HepG2 (cell line): ENCODE results near the gene MCAT. TPM values are rescaled to one million over a fixed set of nuclear protein-coding genes. Genes with fewer than 3 reads are reported as not detected.

Source experiments
- ARID5B ChIP-seq: IDR thresholded peaks from 2 replicates; pipeline ENCODE4 v1.4.0; 2020; ENCODE audit warnings: mild to moderate bottlenecking, missing genetic modification reagents
- ATRX ChIP-seq: sonication (generic); formaldehyde crosslinking; IDR thresholded peaks from 2 replicates; pipeline ENCODE4 v1.4.0; 2020; ENCODE audit warnings: missing genetic modification reagents, borderline replicate concordance
- CBX5 ChIP-seq: sonication (generic); formaldehyde crosslinking; IDR thresholded peaks from 2 replicates; pipeline ENCODE4 v1.4.0; 2020; ENCODE audit warnings: missing genetic modification reagents, borderline replicate concordance
- DR1 ChIP-seq: sonication (generic); formaldehyde crosslinking; IDR thresholded peaks from 2 replicates; pipeline ENCODE4 v1.8.0; 2021; ENCODE audit warnings: mild to moderate bottlenecking, missing genetic modification reagents, inconsistent platforms
- FIP1L1 ChIP-seq: fragments of 200-400 bp; formaldehyde crosslinking; IDR thresholded peaks from 2 replicates; pipeline ENCODE4 v1.6.1; 2018; ENCODE audit warnings: low read depth, mild to moderate bottlenecking, low read length, moderate library complexity, borderline replicate concordance; ENCODE audit not compliant: insufficient read depth
- HIC2 ChIP-seq: sonication (generic); formaldehyde crosslinking; IDR thresholded peaks from 2 replicates; pipeline ENCODE4 v1.9.0; 2022; ENCODE audit warnings: low read depth, missing genetic modification reagents
- KLF6 ChIP-seq: IDR thresholded peaks from 2 replicates; pipeline ENCODE4 v1.8.0; 2016; ENCODE audit warnings: missing biosample characterization, missing genetic modification reagents
- MED13 ChIP-seq: sonication (generic); formaldehyde crosslinking; IDR thresholded peaks from 2 replicates; pipeline ENCODE4 v1.5.0; 2020; ENCODE audit warnings: missing genetic modification reagents
- NFKBIZ ChIP-seq: IDR thresholded peaks from 2 replicates; pipeline ENCODE4 v1.6.1; 2018; ENCODE audit warnings: missing genetic modification reagents, missing compliant biosample characterization
- NFYB ChIP-seq: sonication (generic); formaldehyde crosslinking; IDR thresholded peaks from 2 replicates; pipeline ENCODE4 v1.4.0; 2020; ENCODE audit warnings: missing genetic modification reagents
- NR2C2 ChIP-seq: sonication (generic); formaldehyde crosslinking; IDR thresholded peaks from 2 replicates; pipeline ENCODE4 v1.4.0; 2020; ENCODE audit warnings: missing genetic modification reagents, mild to moderate bottlenecking, moderate library complexity, borderline replicate concordance
- SAP130 ChIP-seq: IDR thresholded peaks from 2 replicates; pipeline ENCODE4 v1.6.1; 2016; ENCODE audit warnings: low read depth
- SIN3A ChIP-seq: IDR thresholded peaks from 2 replicates; pipeline ENCODE4 v1.6.1; 2011; ENCODE audit warnings: low read depth, mild to moderate bottlenecking, control low read depth, low read length, borderline replicate concordance
- SOX6 ChIP-seq, 2 experiments: fragments of 450-650 bp in 1 of 2; sonication (generic) in 1 of 2; formaldehyde crosslinking in 1 of 2; IDR thresholded peaks; 2 replicates each; pipeline versions ENCODE4 v1.4.0 to v1.6.1; 2017 to 2020; ENCODE audit warnings: antibody characterized with exemption in 1 of 2, mild to moderate bottlenecking in 1 of 2, missing genetic modification reagents in 1 of 2
- SPEN ChIP-seq: sonication (generic); formaldehyde crosslinking; IDR thresholded peaks from 2 replicates; pipeline ENCODE4 v1.5.1; 2020; ENCODE audit warnings: low read depth, mild to moderate bottlenecking, missing genetic modification reagents
- SRSF1 ChIP-seq: fragments of 200-400 bp; formaldehyde crosslinking; optimal IDR thresholded peaks from 2 replicates; pipeline ENCODE3; 2017; ENCODE audit warnings: mild to moderate bottlenecking, low read depth, low read length, moderate library complexity
- ZBTB21 ChIP-seq: sonication (generic); formaldehyde crosslinking; IDR thresholded peaks from 2 replicates; pipeline ENCODE4 v1.4.0; 2020; ENCODE audit warnings: missing genetic modification reagents
- ZNF609 ChIP-seq: sonication (generic); formaldehyde crosslinking; IDR thresholded peaks from 2 replicates; pipeline ENCODE4 v1.4.0; 2020; ENCODE audit warnings: mild to moderate bottlenecking, missing genetic modification reagents, borderline replicate concordance
- ZSCAN9 ChIP-seq: IDR thresholded peaks from 2 replicates; pipeline ENCODE4 v1.6.1; 2016; ENCODE audit warnings: borderline replicate concordance
- polyA plus RNA-seq, 8 experiments: library from polyadenylated mRNA; depleted of rRNA in 3 of 8; stranded (reverse) in 7 of 8; unstranded in 1 of 8; fragments of >200 nt; fragmentation: Illumina TruSeq in 4 of 8; extraction: Trizol in 4 of 8; gene quantifications; 2 replicates each; pipeline versions ENCODE4 v1.2.1 to v1.2.3, GENCODE V29; 2011 to 2016; ENCODE audit warnings: low read depth in 4 of 8, missing spikeins in 1 of 8, mixed read lengths in 1 of 8; ENCODE audit not compliant: insufficient read depth in 1 of 8
- total RNA-seq, 5 experiments: library from RNA; depleted of rRNA; stranded (reverse); fragments of >200 nt; fragmentation: Illumina TruSeq; extraction: Trizol; gene quantifications; 2 replicates each; pipeline ENCODE4 v1.2.3, GENCODE V29; 2016; ENCODE audit warnings: low read depth in 1 of 5

Gene MCAT
- total and polyA plus RNA-seq, 2 of the 13 experiments (the other 11 are each of a cell fraction or from before 2014, with no cell fraction given): 9.3 to 16.7 TPM

DNA sequence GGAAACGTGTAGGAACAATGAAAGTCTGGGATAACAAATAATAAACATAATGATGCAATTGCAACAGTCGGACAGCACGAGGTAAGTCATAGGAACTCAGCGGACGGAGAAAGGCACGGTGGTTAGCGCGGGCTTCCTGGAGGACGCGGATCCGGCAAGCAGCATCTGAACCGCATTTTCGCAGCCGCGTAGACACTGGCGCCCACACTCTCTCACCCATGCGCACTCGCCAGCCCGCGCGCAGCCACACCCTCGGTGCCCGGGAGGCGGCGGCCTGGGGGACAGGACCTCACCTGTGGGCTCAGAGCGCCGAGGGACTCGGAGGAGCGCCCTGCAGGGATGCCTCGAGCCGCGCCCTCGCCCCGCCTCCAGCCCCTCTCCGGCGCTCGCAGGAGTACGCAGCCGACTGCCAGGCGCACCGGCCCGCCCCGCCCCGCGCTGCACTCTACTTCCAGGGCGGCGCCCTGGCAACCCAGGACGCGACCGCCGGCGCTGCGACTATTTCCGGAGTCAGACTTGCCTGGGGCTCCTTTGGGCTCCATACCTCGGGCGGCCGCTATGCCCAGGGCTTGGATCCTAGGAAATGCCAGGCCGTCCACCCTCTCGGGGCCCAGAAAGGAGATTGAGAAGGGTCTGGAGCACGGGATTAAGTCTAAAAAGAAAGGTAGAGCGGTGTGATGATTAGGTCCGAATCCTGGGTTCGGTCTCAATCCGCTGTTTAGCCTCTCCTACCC lies 54.0 kb downstream of the MCAT start, which contains the start of gene TTLL1 (continued):
- TF ChIP-seq SRSF1 (no peak), SAP130 (peak; percentile 99), HIC2 (CRISPR knock-in tag) (no peak; the same call in 1 of the 2 replicates), ARID5B (no peak), ZBTB21 (CRISPR knock-in tag) (no peak), NFYB (0 out of 2 replicates have a peak, but pooled peaks have one; percentile 24), KLF6 (CRISPR knock-in tag) (no peak), ZSCAN9 (CRISPR knock-in tag) (peak; percentile 39; the same call in 1 of the 2 replicates), NR2C2 (CRISPR knock-in tag) (peak; percentile 100), SPEN (CRISPR knock-in tag) (peak; percentile 78), ATRX (CRISPR knock-in tag) (no peak), SOX6 (IDR thresholded peaks at IDR 0.05) (no peak), SOX6 (CRISPR knock-in tag; IDR thresholded peaks at IDR 0.05) (peak; percentile 16; the same call in 1 of the 2 replicates), DR1 (CRISPR knock-in tag) (no peak; the same call in 1 of the 2 replicates), MED13 (CRISPR knock-in tag) (no peak), SIN3A (peak; percentile 93; the same call in 1 of the 2 replicates), CBX5 (CRISPR knock-in tag) (peak; percentile 51; the same call in 1 of the 2 replicates), ZNF609 (CRISPR knock-in tag) (0 out of 2 replicates have a peak, but pooled peaks have one; percentile 40), FIP1L1 (no peak), NFKBIZ (CRISPR knock-in tag) (peak; percentile 58)
